HepG2 (cell line): Measurements from ENCODE around the gene GP1BA. TPM values are rescaled to one million over a fixed set of nuclear protein-coding genes. Genes with fewer than 3 reads are reported as not detected.

ENCODE experiments used
- DPF2 ChIP-seq: sonication (generic); formaldehyde crosslinking; IDR thresholded peaks from 2 replicates; pipeline ENCODE4 v1.4.0; 2020; ENCODE audit warnings: mild to moderate bottlenecking, low read depth, missing genetic modification reagents, borderline replicate concordance
- FOXC1 ChIP-seq: sonication (generic); formaldehyde crosslinking; IDR thresholded peaks from 2 replicates; pipeline ENCODE4 v1.8.0; 2022; ENCODE audit warnings: mild to moderate bottlenecking, missing genetic modification reagents, borderline replicate concordance
- HMG20B ChIP-seq: conservative IDR thresholded peaks from 2 replicates; pipeline ENCODE4 v1.6.1; 2016; ENCODE audit warnings: missing genetic modification reagents, missing compliant biosample characterization
- HNRNPUL1 ChIP-seq: fragments of 200-400 bp; formaldehyde crosslinking; IDR thresholded peaks from 2 replicates; pipeline ENCODE4 v1.6.1; 2017; ENCODE audit warnings: low read depth, mild to moderate bottlenecking, low read length, moderate library complexity
- KDM4B ChIP-seq: sonication (generic); formaldehyde crosslinking; IDR thresholded peaks from 2 replicates; pipeline ENCODE4 v1.4.0; 2020; ENCODE audit warnings: missing genetic modification reagents
- MXD1 ChIP-seq: sonication (generic); formaldehyde crosslinking; IDR thresholded peaks from 2 replicates; pipeline ENCODE4 v1.4.0; 2020; ENCODE audit warnings: mild to moderate bottlenecking, missing genetic modification reagents
- NAIF1 ChIP-seq: sonication (generic); formaldehyde crosslinking; IDR thresholded peaks from 2 replicates; pipeline ENCODE4 v1.5.0; 2020; ENCODE audit warnings: mild to moderate bottlenecking, missing genetic modification reagents, borderline replicate concordance
- NR2C2 ChIP-seq: sonication (generic); formaldehyde crosslinking; IDR thresholded peaks from 2 replicates; pipeline ENCODE4 v1.4.0; 2020; ENCODE audit warnings: missing genetic modification reagents, mild to moderate bottlenecking, moderate library complexity, borderline replicate concordance
- RORA ChIP-seq: sonication (generic); formaldehyde crosslinking; IDR thresholded peaks from 2 replicates; pipeline ENCODE4 v1.5.0; 2020; ENCODE audit warnings: mild to moderate bottlenecking, missing genetic modification reagents, moderate library complexity
- ZFP91 ChIP-seq: sonication (generic); formaldehyde crosslinking; IDR thresholded peaks from 2 replicates; pipeline ENCODE4 v1.9.0; 2022; ENCODE audit warnings: missing genetic modification reagents, mild to moderate bottlenecking, borderline replicate concordance
- ZNF180 ChIP-seq: sonication (generic); formaldehyde crosslinking; IDR thresholded peaks from 2 replicates; pipeline ENCODE4 v1.4.0; 2020; ENCODE audit warnings: low read depth, missing genetic modification reagents, borderline replicate concordance
- ZNF660 ChIP-seq: sonication (generic); formaldehyde crosslinking; IDR thresholded peaks from 2 replicates; pipeline ENCODE4 v1.5.1; 2020; ENCODE audit warnings: mild to moderate bottlenecking, low read depth, missing genetic modification reagents, borderline replicate concordance
- ZNF724P ChIP-seq: sonication (generic); formaldehyde crosslinking; IDR thresholded peaks from 2 replicates; pipeline ENCODE4 v1.8.0; 2022; ENCODE audit warnings: missing genetic modification reagents, borderline replicate concordance
- ZNF780A ChIP-seq: sonication (generic); formaldehyde crosslinking; IDR thresholded peaks from 2 replicates; pipeline ENCODE4 v1.8.0; 2022; ENCODE audit warnings: mild to moderate bottlenecking, missing genetic modification reagents, moderate library complexity
- polyA plus RNA-seq, 8 experiments: library from polyadenylated mRNA; depleted of rRNA in 3 of 8; stranded (reverse) in 7 of 8; unstranded in 1 of 8; fragments of >200 nt; fragmentation: Illumina TruSeq in 4 of 8; extraction: Trizol in 4 of 8; gene quantifications; 2 replicates each; pipeline versions ENCODE4 v1.2.1 to v1.2.3, GENCODE V29; 2011 to 2016; ENCODE audit warnings: low read depth in 4 of 8, missing spikeins in 1 of 8, mixed read lengths in 1 of 8; ENCODE audit not compliant: insufficient read depth in 1 of 8
- total RNA-seq, 5 experiments: library from RNA; depleted of rRNA; stranded (reverse); fragments of >200 nt; fragmentation: Illumina TruSeq; extraction: Trizol; gene quantifications; 2 replicates each; pipeline ENCODE4 v1.2.3, GENCODE V29; 2016; ENCODE audit warnings: low read depth in 1 of 5
- TF ChIP-seq, protein P1 (sequence below): sonication (generic); formaldehyde crosslinking; IDR thresholded peaks from one replicate; pipeline ENCODE4 v1.5.1; 2020; ENCODE audit warnings: mild to moderate bottlenecking, missing genetic modification reagents; ENCODE audit errors: not compliant biosample characterization
- TF ChIP-seq, protein P2 (sequence below): sonication (generic); formaldehyde crosslinking; conservative IDR thresholded peaks from 2 replicates; pipeline ENCODE4 v1.8.0; 2022; ENCODE audit warnings: missing genetic modification reagents

GP1BA gene
- total and polyA plus RNA-seq, 2 of the 13 experiments (the other 11 are each of a cell fraction or from before 2014, with no cell fraction given) = not detected

- TF ChIP-seq, protein P1, sequence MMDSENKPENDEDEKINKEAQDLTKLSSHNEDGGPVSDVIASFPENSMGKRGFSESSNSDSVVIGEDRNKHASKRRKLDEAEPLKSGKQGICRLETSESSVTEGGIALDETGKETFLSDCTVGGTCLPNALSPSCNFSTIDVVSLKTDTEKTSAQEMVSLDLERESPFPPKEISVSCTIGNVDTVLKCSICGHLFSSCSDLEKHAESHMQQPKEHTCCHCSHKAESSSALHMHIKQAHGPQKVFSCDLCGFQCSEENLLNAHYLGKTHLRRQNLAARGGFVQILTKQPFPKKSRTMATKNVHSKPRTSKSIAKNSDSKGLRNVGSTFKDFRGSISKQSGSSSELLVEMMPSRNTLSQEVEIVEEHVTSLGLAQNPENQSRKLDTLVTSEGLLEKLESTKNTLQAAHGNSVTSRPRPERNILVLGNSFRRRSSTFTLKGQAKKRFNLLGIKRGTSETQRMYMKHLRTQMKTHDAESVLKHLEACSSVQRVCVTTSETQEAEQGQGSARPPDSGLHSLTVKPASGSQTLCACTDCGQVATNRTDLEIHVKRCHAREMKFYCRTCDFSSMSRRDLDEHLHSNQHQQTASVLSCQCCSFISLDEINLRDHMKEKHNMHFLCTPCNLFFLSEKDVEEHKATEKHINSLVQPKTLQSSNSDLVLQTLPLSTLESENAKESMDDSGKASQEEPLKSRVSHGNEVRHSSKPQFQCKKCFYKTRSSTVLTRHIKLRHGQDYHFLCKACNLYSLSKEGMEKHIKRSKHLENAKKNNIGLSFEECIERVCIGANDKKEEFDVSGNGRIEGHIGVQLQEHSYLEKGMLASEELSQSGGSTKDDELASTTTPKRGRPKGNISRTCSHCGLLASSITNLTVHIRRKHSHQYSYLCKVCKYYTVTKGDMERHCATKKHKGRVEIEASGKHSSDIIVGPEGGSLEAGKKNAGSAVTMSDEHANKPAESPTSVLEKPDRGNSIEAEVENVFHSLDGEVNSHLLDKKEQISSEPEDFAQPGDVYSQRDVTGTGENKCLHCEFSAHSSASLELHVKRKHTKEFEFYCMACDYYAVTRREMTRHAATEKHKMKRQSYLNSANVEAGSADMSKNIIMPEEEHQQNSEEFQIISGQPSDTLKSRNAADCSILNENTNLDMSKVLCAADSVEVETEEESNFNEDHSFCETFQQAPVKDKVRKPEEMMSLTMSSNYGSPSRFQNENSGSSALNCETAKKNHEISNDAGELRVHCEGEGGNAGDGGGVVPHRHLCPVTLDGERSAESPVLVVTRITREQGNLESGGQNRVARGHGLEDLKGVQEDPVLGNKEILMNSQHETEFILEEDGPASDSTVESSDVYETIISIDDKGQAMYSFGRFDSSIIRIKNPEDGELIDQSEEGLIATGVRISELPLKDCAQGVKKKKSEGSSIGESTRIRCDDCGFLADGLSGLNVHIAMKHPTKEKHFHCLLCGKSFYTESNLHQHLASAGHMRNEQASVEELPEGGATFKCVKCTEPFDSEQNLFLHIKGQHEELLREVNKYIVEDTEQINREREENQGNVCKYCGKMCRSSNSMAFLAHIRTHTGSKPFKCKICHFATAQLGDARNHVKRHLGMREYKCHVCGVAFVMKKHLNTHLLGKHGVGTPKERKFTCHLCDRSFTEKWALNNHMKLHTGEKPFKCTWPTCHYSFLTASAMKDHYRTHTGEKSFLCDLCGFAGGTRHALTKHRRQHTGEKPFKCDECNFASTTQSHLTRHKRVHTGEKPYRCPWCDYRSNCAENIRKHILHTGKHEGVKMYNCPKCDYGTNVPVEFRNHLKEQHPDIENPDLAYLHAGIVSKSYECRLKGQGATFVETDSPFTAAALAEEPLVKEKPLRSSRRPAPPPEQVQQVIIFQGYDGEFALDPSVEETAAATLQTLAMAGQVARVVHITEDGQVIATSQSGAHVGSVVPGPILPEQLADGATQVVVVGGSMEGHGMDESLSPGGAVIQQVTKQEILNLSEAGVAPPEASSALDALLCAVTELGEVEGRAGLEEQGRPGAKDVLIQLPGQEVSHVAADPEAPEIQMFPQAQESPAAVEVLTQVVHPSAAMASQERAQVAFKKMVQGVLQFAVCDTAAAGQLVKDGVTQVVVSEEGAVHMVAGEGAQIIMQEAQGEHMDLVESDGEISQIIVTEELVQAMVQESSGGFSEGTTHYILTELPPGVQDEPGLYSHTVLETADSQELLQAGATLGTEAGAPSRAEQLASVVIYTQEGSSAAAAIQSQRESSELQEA = no peak
- TF ChIP-seq HMG20B (CRISPR knock-in tag) = no peak
- TF ChIP-seq HNRNPUL1 = no peak
- TF ChIP-seq, protein P2, sequence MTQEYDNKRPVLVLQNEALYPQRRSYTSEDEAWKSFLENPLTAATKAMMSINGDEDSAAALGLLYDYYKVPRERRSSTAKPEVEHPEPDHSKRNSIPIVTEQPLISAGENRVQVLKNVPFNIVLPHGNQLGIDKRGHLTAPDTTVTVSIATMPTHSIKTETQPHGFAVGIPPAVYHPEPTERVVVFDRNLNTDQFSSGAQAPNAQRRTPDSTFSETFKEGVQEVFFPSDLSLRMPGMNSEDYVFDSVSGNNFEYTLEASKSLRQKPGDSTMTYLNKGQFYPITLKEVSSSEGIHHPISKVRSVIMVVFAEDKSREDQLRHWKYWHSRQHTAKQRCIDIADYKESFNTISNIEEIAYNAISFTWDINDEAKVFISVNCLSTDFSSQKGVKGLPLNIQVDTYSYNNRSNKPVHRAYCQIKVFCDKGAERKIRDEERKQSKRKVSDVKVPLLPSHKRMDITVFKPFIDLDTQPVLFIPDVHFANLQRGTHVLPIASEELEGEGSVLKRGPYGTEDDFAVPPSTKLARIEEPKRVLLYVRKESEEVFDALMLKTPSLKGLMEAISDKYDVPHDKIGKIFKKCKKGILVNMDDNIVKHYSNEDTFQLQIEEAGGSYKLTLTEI (CRISPR knock-in tag) = no peak
- no peak for TF ChIP-seq ZNF724P (CRISPR knock-in tag)
- no peak; the same call in 1 of the 2 replicates for TF ChIP-seq ZFP91
- no peak for TF ChIP-seq RORA (CRISPR knock-in tag)
- TF ChIP-seq NR2C2 = no peak
- TF ChIP-seq FOXC1 (CRISPR knock-in tag) = peak; percentile 43; the same call in 1 of the 2 replicates
- no peak for TF ChIP-seq ZNF180 (CRISPR knock-in tag)
- TF ChIP-seq NAIF1 (CRISPR knock-in tag) = no peak
- TF ChIP-seq ZNF780A (CRISPR knock-in tag) = no peak
- no peak for TF ChIP-seq KDM4B (CRISPR knock-in tag)
- TF ChIP-seq MXD1 (CRISPR knock-in tag) = peak; percentile 78
- no peak for TF ChIP-seq ZNF660
- no peak for TF ChIP-seq DPF2 (CRISPR knock-in tag)
These were observed 18.1 kb downstream of the GP1BA start (continued) for GRCh38 chr17:4950075-4950745.
